Type B pancreatic cell (in vitro differentiated cells): ENCODE data around the gene SMARCAL1. TPM values are rescaled to one million over a fixed set of nuclear protein-coding genes. Genes with fewer than 3 reads are reported as not detected.
"Not testable (repeated sequence)": the region's sequence is repeated elsewhere in the genome, so short reads cannot be mapped to it uniquely, and the experiment has no call there.

Experiments used
- DNase-seq: peaks from one replicate; pipeline ENCODE4 v3.0.0; 2021; ENCODE audit warnings: mixed read lengths; ENCODE audit not compliant: unreplicated experiment; ENCODE audit errors: extremely low spot score
- H3K27ac Mint-ChIP-seq: 2 replicates; pipeline ENCODE4 v1.8.0; 2021; ENCODE audit warnings: mild to moderate bottlenecking, mixed read lengths
- H3K27me3 Mint-ChIP-seq: 2 replicates; pipeline ENCODE4 v1.8.0; 2021; ENCODE audit warnings: mixed read lengths
- H3K36me3 Mint-ChIP-seq: 2 replicates; pipeline ENCODE4 v1.8.0; 2021; ENCODE audit warnings: mixed read lengths
- H3K4me1 Mint-ChIP-seq: one replicate; pipeline ENCODE4 v1.8.0; 2021; ENCODE audit warnings: mixed read lengths; ENCODE audit not compliant: unreplicated experiment
- H3K4me3 Mint-ChIP-seq: 2 replicates; pipeline ENCODE4 v1.8.0; 2021; ENCODE audit warnings: mild to moderate bottlenecking, mixed read lengths
- H3K9me3 Mint-ChIP-seq: 2 replicates; pipeline ENCODE4 v1.8.0; 2021; ENCODE audit warnings: mixed read lengths
- total RNA-seq: library from RNA; stranded (reverse); gene quantifications from 2 replicates; pipeline ENCODE4 v1.2.1, GENCODE V29; 2021; ENCODE audit warnings: low replicate concordance
- TF ChIP-seq, protein P1 (sequence below): fragments of 200-600 bp; sonication (generic); conservative IDR thresholded peaks from 2 replicates; pipeline ENCODE4 v1.5.0; 2021; ENCODE audit warnings: antibody characterized with exemption, mild to moderate bottlenecking

Gene SMARCAL1
- total RNA-seq, 1 donor from 2014 or later: 29.0 TPM

DNA sequence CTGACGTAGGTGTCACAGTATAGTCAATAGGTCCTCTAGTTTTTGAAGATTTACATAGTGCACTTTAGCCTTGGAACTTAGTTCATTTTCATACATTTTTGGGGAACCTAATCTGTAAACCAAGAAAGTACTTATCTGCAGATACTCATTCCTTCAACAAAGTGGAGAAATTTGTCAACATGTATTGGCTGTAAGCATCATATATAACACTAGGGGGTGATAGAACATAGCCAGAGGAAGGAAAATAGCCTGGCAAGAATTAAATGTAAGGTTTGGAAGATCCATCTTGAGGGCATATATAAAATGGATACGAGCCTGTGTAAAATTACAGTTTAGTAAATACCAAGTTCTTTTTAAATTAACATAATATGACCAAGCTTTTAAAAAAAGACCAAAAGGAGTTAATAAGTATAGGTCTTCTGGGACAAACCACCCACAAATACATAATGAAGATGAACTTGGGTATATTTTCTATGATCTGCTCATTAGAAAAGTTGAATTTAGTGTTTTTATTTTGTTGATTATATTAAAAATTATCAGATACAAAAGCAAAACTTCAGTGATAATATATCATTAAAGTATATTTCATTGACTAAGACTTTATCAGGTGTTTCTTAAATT is 104.6 kb downstream of the SMARCAL1 start:
- TF ChIP-seq, protein P1, sequence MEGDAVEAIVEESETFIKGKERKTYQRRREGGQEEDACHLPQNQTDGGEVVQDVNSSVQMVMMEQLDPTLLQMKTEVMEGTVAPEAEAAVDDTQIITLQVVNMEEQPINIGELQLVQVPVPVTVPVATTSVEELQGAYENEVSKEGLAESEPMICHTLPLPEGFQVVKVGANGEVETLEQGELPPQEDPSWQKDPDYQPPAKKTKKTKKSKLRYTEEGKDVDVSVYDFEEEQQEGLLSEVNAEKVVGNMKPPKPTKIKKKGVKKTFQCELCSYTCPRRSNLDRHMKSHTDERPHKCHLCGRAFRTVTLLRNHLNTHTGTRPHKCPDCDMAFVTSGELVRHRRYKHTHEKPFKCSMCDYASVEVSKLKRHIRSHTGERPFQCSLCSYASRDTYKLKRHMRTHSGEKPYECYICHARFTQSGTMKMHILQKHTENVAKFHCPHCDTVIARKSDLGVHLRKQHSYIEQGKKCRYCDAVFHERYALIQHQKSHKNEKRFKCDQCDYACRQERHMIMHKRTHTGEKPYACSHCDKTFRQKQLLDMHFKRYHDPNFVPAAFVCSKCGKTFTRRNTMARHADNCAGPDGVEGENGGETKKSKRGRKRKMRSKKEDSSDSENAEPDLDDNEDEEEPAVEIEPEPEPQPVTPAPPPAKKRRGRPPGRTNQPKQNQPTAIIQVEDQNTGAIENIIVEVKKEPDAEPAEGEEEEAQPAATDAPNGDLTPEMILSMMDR: peak; percentile 93
- Mint-ChIP-seq H3K9me3 (no peaks in the 10 kb centered on the region), H3K4me1 (peaks cover 11% of the 10 kb centered on the region), H3K27ac (no peak overlapping the region), H3K4me3 (no peak overlapping the region), H3K36me3 (no peaks in the 10 kb centered on the region), H3K27me3 (no peaks in the 10 kb centered on the region)
- DNase-seq: no peak

DNA sequence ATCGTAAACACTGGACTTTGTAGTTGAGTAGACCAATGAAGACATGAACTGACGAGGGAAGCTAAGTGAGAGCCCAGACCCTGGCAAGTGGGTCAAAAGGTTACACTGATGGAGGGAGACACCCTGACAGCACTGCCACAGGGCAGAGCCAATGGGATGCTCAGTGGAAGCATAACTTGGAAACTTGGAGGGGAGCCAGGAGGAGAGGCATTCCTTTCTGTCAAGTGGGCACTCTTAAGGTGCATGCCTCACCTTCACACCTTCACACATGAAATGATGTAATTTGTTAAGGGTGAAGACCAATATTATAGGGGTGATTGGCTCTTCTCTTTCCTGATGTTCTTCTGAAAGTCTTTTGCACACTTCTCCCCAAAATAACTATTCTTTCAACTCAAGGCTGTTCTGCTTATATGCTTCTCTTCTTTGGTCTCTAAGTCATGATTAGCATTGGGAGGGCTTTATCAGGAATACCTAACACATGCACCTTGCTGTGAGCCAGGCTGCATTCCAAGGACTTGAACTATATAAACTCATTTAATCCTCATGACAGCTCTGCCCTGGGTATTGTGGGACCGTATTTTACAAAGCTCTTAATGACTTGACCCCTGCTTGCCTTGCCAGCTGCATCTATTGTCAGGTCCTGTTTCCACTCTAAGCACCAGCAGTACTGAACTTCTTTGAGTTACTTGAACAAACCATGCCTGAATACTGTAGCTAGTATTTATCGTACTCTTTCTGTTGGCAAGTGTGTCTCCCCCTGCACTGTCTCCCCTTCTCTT is 105.4 kb downstream of the SMARCAL1 start:
- no peak overlapping the region for H3K4me3 Mint-ChIP-seq

DNA sequence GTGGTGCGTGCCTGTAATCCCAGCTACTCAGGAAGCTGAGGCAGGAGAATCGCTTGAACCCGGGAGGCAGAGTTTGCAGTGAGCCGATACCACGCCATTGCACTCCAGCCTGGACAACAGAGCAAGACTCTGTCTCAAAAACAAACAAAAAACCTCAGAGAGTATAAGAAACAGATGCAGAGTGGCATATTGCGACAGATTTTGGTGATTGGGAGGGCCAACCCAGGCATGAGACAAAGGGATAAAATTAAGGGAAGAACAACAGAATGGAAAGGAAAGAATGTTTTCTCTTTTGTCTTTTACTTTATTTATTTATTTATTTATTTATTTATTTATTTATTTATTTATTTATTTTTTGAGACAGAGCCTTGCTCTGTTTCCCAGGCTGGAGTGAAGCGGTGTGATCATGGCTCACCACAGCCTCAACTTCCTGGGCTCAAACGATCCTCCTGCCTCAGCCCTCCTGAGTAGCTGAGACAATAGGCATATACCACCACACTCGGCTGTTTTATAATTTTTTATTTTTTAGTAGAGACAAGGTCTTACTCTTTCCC is 106.4 kb downstream of the SMARCAL1 start:
- H3K27me3 Mint-ChIP-seq, H3K27ac Mint-ChIP-seq, H3K9me3 Mint-ChIP-seq, H3K36me3 Mint-ChIP-seq, H3K4me3 Mint-ChIP-seq, DNase-seq: not testable (repeated sequence)
- peaks cover 11% of the 10 kb centered on the region for H3K4me1 Mint-ChIP-seq

More for the DNA sequence above, 105.4 kb downstream of the SMARCAL1 start:
- Mint-ChIP-seq H3K27me3 (no peaks in the 10 kb centered on the region), H3K27ac (no peak overlapping the region), H3K9me3 (no peaks in the 10 kb centered on the region), H3K36me3 (peaks cover 4% of the 10 kb centered on the region), H3K4me1 (peaks cover 11% of the 10 kb centered on the region)
- DNase-seq: no peak
- TF ChIP-seq, protein P1: no peak

DNA sequence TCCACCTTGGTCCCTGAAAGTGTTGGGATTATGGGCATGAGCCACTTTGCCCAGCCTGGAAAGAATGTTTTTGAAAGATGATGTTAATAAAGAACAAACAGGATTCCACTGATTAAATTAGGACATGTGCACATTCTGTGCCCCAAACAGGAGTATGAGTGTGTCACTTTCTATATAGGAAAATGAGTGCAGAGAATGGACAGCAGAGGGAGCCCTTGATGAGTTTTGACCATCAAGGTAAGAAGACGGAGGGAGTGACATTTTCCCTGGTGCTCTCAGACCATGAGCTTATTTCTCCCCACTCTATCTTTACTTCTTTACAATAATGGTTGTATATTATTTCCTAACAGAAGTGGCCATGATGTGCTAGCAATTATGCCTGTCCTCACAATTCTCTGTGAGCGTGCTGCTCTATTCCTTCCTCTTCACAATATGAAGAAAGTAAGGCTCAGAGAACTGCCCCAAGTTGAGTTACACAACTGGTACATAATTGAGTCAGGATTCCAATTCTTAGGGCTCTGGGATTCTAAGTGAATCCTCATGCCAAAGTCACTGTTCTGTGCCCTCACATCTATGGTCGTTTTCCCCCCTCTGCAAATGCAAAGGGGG is 107.0 kb downstream of the SMARCAL1 start:
- H3K9me3 Mint-ChIP-seq: no peaks in the 10 kb centered on the region
- H3K27ac Mint-ChIP-seq: no peak overlapping the region
- peaks cover 11% of the 10 kb centered on the region for H3K4me1 Mint-ChIP-seq
- H3K36me3 Mint-ChIP-seq: peaks cover 6% of the 10 kb centered on the region
- H3K4me3 Mint-ChIP-seq: no peak overlapping the region
- TF ChIP-seq, protein P1: peak; percentile 94
- no peaks in the 10 kb centered on the region for H3K27me3 Mint-ChIP-seq
- DNase-seq: no peak

DNA sequence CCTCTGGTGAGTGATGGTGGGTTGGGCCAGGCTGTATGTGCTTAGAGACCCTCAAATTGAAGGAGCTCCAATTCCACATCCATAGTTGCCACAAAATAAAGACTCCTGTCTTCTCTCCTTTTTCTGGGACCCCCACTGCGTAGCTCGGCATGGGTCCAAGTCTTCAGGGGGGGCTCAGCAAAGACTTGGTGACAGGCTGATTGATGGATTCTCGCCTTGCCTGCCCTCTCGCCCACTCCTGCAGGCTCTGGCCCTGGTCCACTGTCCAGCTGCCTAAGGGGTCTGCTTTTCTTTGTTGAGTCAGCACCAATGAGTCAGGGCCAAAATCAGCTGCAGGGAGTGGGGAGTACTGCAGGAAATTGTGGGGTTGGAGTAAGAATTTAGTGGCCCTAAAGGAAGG is 107.8 kb downstream of the SMARCAL1 start:
- H3K4me1 Mint-ChIP-seq: peaks cover 11% of the 10 kb centered on the region
- H3K4me3 Mint-ChIP-seq: no peak overlapping the region
- H3K36me3 Mint-ChIP-seq: peaks cover 6% of the 10 kb centered on the region
- TF ChIP-seq, protein P1: no peak
- H3K9me3 Mint-ChIP-seq: no peaks in the 10 kb centered on the region
- no peaks in the 10 kb centered on the region for H3K27me3 Mint-ChIP-seq
- no peak for DNase-seq
- no peak overlapping the region for H3K27ac Mint-ChIP-seq
